ENCODE results near the gene FAM217B. TPM values are rescaled to one million over a fixed set of nuclear protein-coding genes. Genes with fewer than 3 reads are reported as not detected.

FAM217B gene
- total RNA-seq, 1 experiment from 2014 or later = 7.2 TPM

GRCh38 chr20:59936409-59936808, 3.8 kb upstream of the FAM217B start:
- intact Hi-C loops (cut with micrococcal nuclease) = no loop called here
- POLR2A ChIA-PET (ENCODE audit: unreplicated experiment) = no interaction called here

DNA sequence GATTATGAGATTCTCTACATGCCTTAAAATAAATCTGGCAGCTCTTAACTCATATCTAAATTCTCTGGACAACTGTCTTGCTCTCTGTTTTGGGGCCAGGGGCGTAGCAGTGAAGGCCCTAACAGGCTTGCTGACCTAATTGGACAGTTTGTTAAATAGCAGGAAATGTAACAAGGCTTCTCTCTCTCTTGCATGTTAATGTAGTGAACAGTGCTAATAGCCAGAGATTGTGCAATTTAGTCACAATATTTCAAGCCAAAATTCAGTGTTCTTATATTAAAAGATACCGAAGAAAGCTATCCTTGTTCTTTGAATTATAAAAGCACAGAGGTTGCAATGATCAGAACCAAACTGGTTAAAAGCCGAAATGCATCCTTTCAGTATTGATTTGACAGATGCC, 3.0 kb upstream of the FAM217B start:
- Histone ChIP-seq H3K79me2 (ENCODE audit: low read length) (peaks cover 49% of the 10 kb centered on the region), H3K4me3 (ENCODE audit: low read length) (peak overlapping the region; percentile 72), H4K20me1 (ENCODE audit: low read length) (peaks cover 6% of the 10 kb centered on the region; the same call in 1 of the 2 replicates), H3K9me2 (replicated peaks; ENCODE audit: low read length) (no peaks in the 10 kb centered on the region), H3K9ac (ENCODE audit: low read length) (no peak overlapping the region), H3K4me2 (ENCODE audit: low read length) (peak overlapping the region; percentile 96), H2AFZ (ENCODE audit: low read length) (no peak overlapping the region), H3K4me1 (ENCODE audit: insufficient read depth, low read length) (peaks cover 36% of the 10 kb centered on the region), H3F3A (ENCODE audit: low read length, unreplicated experiment) (no peaks in the 10 kb centered on the region), H3K9me3 (ENCODE audit: low read length) (no peaks in the 10 kb centered on the region), H3K27me3 (ENCODE audit: low read length) (no peaks in the 10 kb centered on the region), H3K27ac (ENCODE audit: low read length) (no peak overlapping the region), H3K36me3 (ENCODE audit: low read depth, low read length) (no peaks in the 10 kb centered on the region)
- POLR2A ChIA-PET (ENCODE audit: unreplicated experiment) = no interaction called here
- intact Hi-C loops (cut with micrococcal nuclease) = no loop called here
- ATAC-seq (no peak), DNase-seq (no peak)
- TF ChIP-seq CTCF (conservative IDR thresholded peaks at IDR 0.05; ENCODE audit: low read depth, low read length) = no peak
- BruUV-seq (replicated peaks) = no TSS peak
- CTCF ChIA-PET = interaction anchor here (1.0 to 1.4 kb wide), 2 partner anchors 11 to 87 kb away, joined by 3 to 4 read pairs; no protein-coding TSS in a partner anchor

More at GRCh38 chr20:59936409-59936808, 3.8 kb upstream of the FAM217B start:
- Histone ChIP-seq H3K4me3 (ENCODE audit: low read length) (no peak overlapping the region), H3K79me2 (ENCODE audit: low read length) (peaks cover 42% of the 10 kb centered on the region), H3K9me3 (ENCODE audit: low read length) (no peaks in the 10 kb centered on the region), H3K9ac (ENCODE audit: low read length) (no peak overlapping the region), H4K20me1 (ENCODE audit: low read length) (peaks cover 6% of the 10 kb centered on the region; the same call in 1 of the 2 replicates), H3K36me3 (ENCODE audit: low read depth, low read length) (no peaks in the 10 kb centered on the region), H3K27me3 (ENCODE audit: low read length) (no peaks in the 10 kb centered on the region), H3F3A (ENCODE audit: low read length, unreplicated experiment) (no peaks in the 10 kb centered on the region), H3K27ac (ENCODE audit: low read length) (no peak overlapping the region), H3K9me2 (replicated peaks; ENCODE audit: low read length) (no peaks in the 10 kb centered on the region), H3K4me2 (ENCODE audit: low read length) (peak overlapping the region; percentile 96; the same call in 1 of the 2 replicates), H3K4me1 (ENCODE audit: insufficient read depth, low read length) (peaks cover 30% of the 10 kb centered on the region), H2AFZ (ENCODE audit: low read length) (no peak overlapping the region)
- ATAC-seq (no peak), DNase-seq (no peak)
- TF ChIP-seq CTCF (conservative IDR thresholded peaks at IDR 0.05; ENCODE audit: low read depth, low read length) = no peak
- TF ChIP-seq EZH2phosphoT487 (IDR thresholded peaks at IDR 0.05; ENCODE audit: borderline replicate concordance, low read length) = no peak
- no peak for TF ChIP-seq EZH2 (IDR thresholded peaks at IDR 0.05; ENCODE audit: low read length, unreplicated experiment)
- CTCF ChIA-PET = interaction anchor here (0.6 kb wide), 1 partner anchor 70 kb away, joined by 5 read pairs; no protein-coding TSS in a partner anchor
- no TSS peak for BruUV-seq (replicated peaks)

DNA sequence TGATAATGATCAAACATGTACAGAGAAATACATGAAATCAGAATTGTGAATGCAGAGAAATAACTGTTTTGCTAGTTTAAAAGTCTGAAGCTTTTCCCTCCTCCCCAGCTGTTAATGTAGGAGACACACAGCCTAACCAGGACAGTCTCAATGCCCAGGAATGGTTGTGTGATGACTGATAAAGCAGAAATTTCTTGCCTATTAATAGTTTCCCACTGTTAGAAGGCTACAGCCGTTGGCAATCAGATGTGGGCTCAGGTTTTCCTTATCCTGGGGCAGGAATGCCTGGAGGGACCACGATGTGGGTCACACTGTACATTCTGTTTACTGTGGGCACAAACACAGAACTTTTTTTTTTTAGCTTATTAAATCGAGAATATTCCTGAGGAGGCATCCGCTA, 2.0 kb upstream of the FAM217B start:
- H2AFZ ChIP-seq (ENCODE audit: low read length) = no peak overlapping the region
- peaks cover 36% of the 10 kb centered on the region for H3K4me1 ChIP-seq (ENCODE audit: insufficient read depth, low read length)
- DNase-seq (peak; percentile 61), ATAC-seq (no peak)
- no peaks in the 10 kb centered on the region for H3K9me2 ChIP-seq (replicated peaks; ENCODE audit: low read length)
- no peak overlapping the region for H3K9ac ChIP-seq (ENCODE audit: low read length)
- peaks cover 6% of the 10 kb centered on the region; the same call in 1 of the 2 replicates for H4K20me1 ChIP-seq (ENCODE audit: low read length)
- H3K27me3 ChIP-seq (ENCODE audit: low read length) = no peaks in the 10 kb centered on the region
- peak overlapping the region; percentile 72 for H3K4me3 ChIP-seq (ENCODE audit: low read length)
- intact Hi-C loops (cut with micrococcal nuclease) = no loop called here
- H3K9me3 ChIP-seq (ENCODE audit: low read length) = no peaks in the 10 kb centered on the region
- TF ChIP-seq CTCF (conservative IDR thresholded peaks at IDR 0.05; ENCODE audit: low read depth, low read length) (no peak), EZH2 (IDR thresholded peaks at IDR 0.05; ENCODE audit: low read length, unreplicated experiment) (no peak), EZH2phosphoT487 (IDR thresholded peaks at IDR 0.05; ENCODE audit: borderline replicate concordance, low read length) (no peak)
- peaks cover 6% of the 10 kb centered on the region; the same call in 1 of the 2 replicates for H3K36me3 ChIP-seq (ENCODE audit: low read depth, low read length)
- H3K4me2 ChIP-seq (ENCODE audit: low read length) = peak overlapping the region; percentile 96
- peaks cover 51% of the 10 kb centered on the region for H3K79me2 ChIP-seq (ENCODE audit: low read length)
- CTCF ChIA-PET = interaction anchor here (0.7 to 1.4 kb wide), 3 partner anchors 12 to 102 kb away, joined by 3 to 4 read pairs (median 4); no protein-coding TSS in a partner anchor
- no peaks in the 10 kb centered on the region for H3F3A ChIP-seq (ENCODE audit: low read length, unreplicated experiment)
- POLR2A ChIA-PET (ENCODE audit: unreplicated experiment) = no interaction called here
- peak overlapping the region; percentile 18; the same call in 1 of the 2 replicates for H3K27ac ChIP-seq (ENCODE audit: low read length)
- TSS peak; percentile 39 for BruUV-seq (replicated peaks)

All from PC-3 (cell line).